ENCODE results near the gene NEGR1.

The NEGR1 gene

GRCh38 chr1:72140222-72140621 lies 142.1 kb downstream of the NEGR1 start:
- Histone ChIP-seq H3K27ac (ENCODE audit: low read length) (no peak overlapping the region), H2AFZ (ENCODE audit: low read depth, low read length) (no peak overlapping the region), H3K4me3 (ENCODE audit: low read length) (no peak overlapping the region), H3K27me3 (ENCODE audit: low read depth, low read length) (no peaks in the 10 kb centered on the region), H4K20me1 (ENCODE audit: insufficient read depth, low read length) (no peaks in the 10 kb centered on the region), H3K4me2 (ENCODE audit: low read length) (no peak overlapping the region), H3K9me3 (ENCODE audit: insufficient read depth, low read length) (no peaks in the 10 kb centered on the region), H3K79me2 (ENCODE audit: low read length) (no peaks in the 10 kb centered on the region), H3K9ac (ENCODE audit: low read length) (no peak overlapping the region), H3K4me1 (ENCODE audit: low read length) (no peaks in the 10 kb centered on the region), H3K36me3 (replicated peaks; ENCODE audit: low read depth, low read length) (no peaks in the 10 kb centered on the region)
- no peak for TF ChIP-seq CTCF (IDR thresholded peaks at IDR 0.05; ENCODE audit: low read depth, low read length)
- no peak for TF ChIP-seq EZH2phosphoT487 (IDR thresholded peaks at IDR 0.05; ENCODE audit: low read depth)

GRCh38 chr1:72137656-72138055 lies 144.7 kb downstream of the NEGR1 start:
- Histone ChIP-seq H3K27ac (ENCODE audit: low read length) (no peak overlapping the region), H4K20me1 (ENCODE audit: insufficient read depth, low read length) (no peaks in the 10 kb centered on the region), H3K4me3 (ENCODE audit: low read length) (no peak overlapping the region), H3K4me1 (ENCODE audit: low read length) (no peaks in the 10 kb centered on the region), H3K27me3 (ENCODE audit: low read depth, low read length) (no peaks in the 10 kb centered on the region), H3K4me2 (ENCODE audit: low read length) (no peak overlapping the region), H2AFZ (ENCODE audit: low read depth, low read length) (no peak overlapping the region), H3K79me2 (ENCODE audit: low read length) (no peaks in the 10 kb centered on the region), H3K36me3 (replicated peaks; ENCODE audit: low read depth, low read length) (no peaks in the 10 kb centered on the region), H3K9ac (ENCODE audit: low read length) (no peak overlapping the region), H3K9me3 (ENCODE audit: insufficient read depth, low read length) (no peaks in the 10 kb centered on the region)
- TF ChIP-seq CTCF (IDR thresholded peaks at IDR 0.05; ENCODE audit: low read depth, low read length) (no peak), EZH2phosphoT487 (IDR thresholded peaks at IDR 0.05; ENCODE audit: low read depth) (no peak)

GRCh38 chr1:72129869-72130268 lies 152.5 kb downstream of the NEGR1 start:
- no peak overlapping the region for H3K4me2 ChIP-seq (ENCODE audit: low read length)
- no peak for TF ChIP-seq EZH2phosphoT487 (IDR thresholded peaks at IDR 0.05; ENCODE audit: low read depth)
- no peak for TF ChIP-seq CTCF (IDR thresholded peaks at IDR 0.05; ENCODE audit: low read depth, low read length)
- no peak overlapping the region for H3K4me3 ChIP-seq (ENCODE audit: low read length)
- H3K27me3 ChIP-seq (ENCODE audit: low read depth, low read length), result no peaks in the 10 kb centered on the region
- H3K36me3 ChIP-seq (replicated peaks; ENCODE audit: low read depth, low read length), result no peaks in the 10 kb centered on the region
- no peaks in the 10 kb centered on the region for H3K79me2 ChIP-seq (ENCODE audit: low read length)
- H3K9me3 ChIP-seq (ENCODE audit: insufficient read depth, low read length), result no peaks in the 10 kb centered on the region
- H3K4me1 ChIP-seq (ENCODE audit: low read length), result peaks cover 5% of the 10 kb centered on the region; the same call in 1 of the 2 replicates
- no peak overlapping the region for H3K27ac ChIP-seq (ENCODE audit: low read length)
- H2AFZ ChIP-seq (ENCODE audit: low read depth, low read length), result no peak overlapping the region
- H3K9ac ChIP-seq (ENCODE audit: low read length), result no peak overlapping the region
- H4K20me1 ChIP-seq (ENCODE audit: insufficient read depth, low read length), result no peaks in the 10 kb centered on the region

GRCh38 chr1:72122099-72122880 lies 160.0 kb downstream of the NEGR1 start:
- Histone ChIP-seq H3K4me3 (ENCODE audit: low read length) (no peak overlapping the region), H3K36me3 (replicated peaks; ENCODE audit: low read depth, low read length) (no peaks in the 10 kb centered on the region), H2AFZ (ENCODE audit: low read depth, low read length) (no peak overlapping the region), H3K9me3 (ENCODE audit: insufficient read depth, low read length) (no peaks in the 10 kb centered on the region), H3K27ac (ENCODE audit: low read length) (no peak overlapping the region), H4K20me1 (ENCODE audit: insufficient read depth, low read length) (no peaks in the 10 kb centered on the region), H3K27me3 (ENCODE audit: low read depth, low read length) (no peaks in the 10 kb centered on the region), H3K9ac (ENCODE audit: low read length) (no peak overlapping the region), H3K79me2 (ENCODE audit: low read length) (no peaks in the 10 kb centered on the region), H3K4me2 (ENCODE audit: low read length) (no peak overlapping the region), H3K4me1 (ENCODE audit: low read length) (no peaks in the 10 kb centered on the region)
- TF ChIP-seq CTCF (IDR thresholded peaks at IDR 0.05; ENCODE audit: low read depth, low read length) (no peak), EZH2phosphoT487 (IDR thresholded peaks at IDR 0.05; ENCODE audit: low read depth) (no peak)
